Stimulated activated CD8-positive, alpha-beta memory T cell treated with anti-CD3 and anti-CD28 coated beads, Interleukin-2, amount 100 ng/mL, for 48 hours (primary cell): Measurements from ENCODE around the gene IRF5.
"Not testable (repeated sequence)": the region's sequence is repeated elsewhere in the genome, so short reads cannot be mapped to it uniquely, and the experiment has no call there.

Experiments used
- DNase-seq, 2 donors: peaks; one replicate each; pipeline ENCODE4 v3.0.0-alpha.2; 2020; ENCODE audit warnings: low read depth in 2 of 2

IRF5 gene

DNA sequence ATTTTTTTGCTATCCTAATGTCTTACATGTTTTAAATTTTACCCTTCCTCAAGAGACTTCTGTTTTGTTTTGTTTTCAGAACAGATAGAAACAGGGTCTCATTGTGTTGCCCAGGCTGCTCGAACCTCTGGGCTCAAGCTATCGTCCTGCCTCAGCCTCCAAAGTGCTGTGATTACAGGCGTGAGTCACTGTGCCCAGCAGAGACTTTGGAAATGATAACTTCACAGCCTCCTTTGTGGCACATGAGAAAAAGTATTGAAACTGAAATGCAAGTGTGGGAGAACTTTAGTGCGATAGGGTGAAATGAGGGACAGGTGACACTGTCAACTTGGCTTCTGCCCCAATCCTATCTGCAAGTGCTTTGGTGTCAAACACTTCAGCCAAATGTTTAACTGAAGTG, 21.6 kb downstream of the IRF5 start:
- no peak for DNase-seq

DNA sequence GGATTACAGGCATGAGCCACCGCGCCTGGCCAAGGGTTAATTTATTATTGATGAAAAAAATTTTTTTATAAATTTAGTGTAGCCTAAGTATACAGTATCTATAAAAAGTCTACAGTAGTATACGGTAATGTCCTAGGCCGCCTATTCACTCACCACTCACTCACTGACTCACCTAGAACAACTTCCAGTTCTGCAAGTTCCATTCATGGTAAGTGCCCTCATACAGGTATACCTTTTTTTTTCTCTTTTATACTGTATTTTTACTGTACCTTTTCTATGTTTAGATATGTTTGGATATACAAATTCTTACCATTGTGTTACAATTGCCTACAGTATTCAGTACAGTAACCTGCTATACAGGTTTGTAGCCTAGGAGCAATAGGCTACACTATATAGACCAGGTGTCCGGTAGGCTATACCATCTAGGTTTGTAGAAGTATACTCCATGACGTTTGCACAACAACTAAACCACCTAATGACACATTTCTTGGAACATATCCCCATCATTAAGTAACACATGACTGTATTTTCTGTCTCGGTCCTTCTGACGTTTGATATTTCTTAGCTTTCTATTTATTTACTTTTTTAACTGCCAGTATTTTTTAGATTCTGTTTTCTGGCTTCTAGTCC, 23.4 kb downstream of the IRF5 start:
- DNase-seq, result no peak

DNA sequence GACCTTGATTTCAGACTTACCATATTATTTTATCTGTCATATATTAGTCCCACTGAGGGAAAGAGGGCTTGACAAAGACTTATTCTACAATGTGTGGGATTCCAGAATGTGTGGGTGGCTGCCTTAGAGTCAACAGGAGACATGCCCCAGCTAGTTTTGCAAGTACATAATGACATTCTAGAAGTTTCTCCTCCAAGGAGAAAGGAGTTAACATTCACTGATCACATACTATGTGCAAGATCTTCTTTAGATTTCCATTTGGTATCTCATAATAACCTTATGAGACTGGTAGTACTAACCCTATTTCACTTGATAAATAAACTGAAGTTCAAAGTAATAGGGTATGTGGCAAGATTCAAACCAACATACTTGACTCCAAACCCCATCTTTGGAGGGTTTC, 25.2 kb downstream of the IRF5 start:
- DNase-seq, result no peak

DNA sequence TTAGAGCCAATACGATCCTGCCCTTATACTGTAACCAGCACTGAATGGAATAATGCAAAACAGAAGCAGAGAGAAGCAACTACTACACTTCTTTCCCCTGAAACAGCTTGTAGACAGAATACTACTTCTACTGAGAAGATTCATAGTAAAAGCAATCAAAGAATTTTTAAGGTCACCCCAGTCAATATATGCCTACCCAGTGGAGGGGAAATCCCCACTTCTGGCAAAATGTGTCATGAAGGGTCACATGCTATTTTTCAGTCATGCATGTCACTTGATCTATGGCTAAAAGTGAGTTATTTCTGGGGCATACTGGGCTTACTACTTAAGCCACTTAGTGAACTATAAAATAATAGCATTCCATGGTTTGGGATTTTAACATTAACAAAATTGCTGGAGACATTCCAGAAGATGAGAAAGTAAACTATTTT, 25.6 kb downstream of the IRF5 start:
- no peak for DNase-seq

DNA sequence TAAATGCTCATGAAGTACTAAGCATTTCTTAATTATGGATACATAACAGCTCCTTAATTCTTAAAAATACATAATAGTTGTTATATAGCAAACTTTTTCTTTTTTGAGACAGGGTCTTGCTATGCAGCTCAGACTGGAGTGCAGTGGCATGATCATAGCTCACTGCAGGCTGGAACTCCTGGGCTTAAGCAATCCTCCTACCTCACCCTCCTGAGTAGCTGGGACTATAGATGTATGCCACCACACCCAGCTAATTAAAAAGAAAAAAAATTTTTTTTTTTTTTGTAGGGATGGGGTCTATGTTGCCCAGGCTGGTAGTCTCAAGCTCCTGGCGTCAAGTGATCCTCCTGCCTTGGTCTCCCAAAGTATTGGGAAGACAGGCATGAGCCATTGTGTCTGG, 30.9 kb downstream of the IRF5 start:
- no peak for DNase-seq

DNA sequence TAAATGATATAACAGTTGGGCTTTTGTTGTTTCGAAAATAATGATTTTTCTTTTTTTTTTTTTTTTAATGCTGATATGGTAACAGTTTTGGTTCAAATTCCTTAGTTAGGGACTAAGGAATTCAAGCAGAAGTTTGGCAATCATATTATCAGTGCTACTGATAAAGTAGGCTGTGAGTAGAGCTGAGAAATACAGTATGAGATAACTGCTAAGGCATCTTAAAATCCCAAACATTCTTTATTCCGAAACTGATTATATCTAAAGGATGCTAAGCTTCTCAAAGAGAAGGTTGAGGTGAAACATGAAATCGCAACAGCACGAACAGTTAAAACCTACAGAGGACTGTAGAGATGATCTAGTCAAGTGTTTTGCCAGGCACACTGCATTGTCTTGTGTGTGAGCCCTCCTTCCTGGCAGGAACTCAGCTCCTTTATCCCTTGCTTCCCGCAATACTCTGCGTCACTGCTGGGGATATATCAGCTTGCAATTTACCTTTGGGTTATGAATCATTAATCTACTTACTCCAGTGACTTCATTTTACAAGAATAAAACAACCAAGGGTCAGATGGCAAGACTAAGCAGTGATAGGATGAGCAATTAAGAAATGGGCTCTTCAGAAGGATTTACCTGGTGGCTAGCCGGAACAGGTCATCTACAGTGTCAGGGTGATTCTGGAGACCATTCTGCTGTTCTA, 36.7 kb downstream of the IRF5 start:
- no peak for DNase-seq

DNA sequence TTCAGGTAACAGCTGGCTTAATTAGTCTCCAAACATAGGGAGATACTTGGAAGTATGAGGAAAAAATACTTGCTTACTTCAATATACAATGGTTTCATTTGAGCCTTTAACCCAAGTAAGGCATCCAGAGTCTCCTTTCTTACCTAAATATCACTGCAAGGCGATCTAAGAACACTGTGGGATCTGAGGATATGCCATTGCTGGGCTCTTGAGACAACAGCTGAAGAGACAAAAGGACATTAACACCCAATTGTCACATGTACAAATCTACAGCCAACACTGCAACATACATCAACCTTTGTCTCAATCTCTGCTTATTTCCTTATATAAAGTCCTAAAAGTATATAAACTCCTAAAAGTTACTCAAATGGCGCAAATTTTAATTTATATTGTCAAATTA, 44.4 kb downstream of the IRF5 start:
- no peak for DNase-seq

DNA sequence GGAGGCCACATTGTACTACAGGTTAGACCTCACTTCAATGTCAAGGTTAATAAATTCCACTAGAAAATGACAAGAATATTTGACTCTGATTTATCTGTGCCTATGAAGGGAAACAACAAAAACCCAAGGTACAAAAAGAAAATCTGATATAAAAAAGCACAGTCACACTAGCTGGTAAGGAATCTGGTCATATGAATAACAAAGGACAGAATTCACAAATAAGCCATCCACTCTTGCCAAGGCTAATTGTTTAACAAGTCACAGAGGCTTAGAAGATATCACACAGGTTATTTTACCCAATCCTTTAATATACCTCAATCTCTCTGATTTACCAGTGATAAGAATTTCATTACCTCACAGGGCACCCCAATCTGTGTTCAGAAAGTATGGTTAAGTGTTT, 47.9 kb downstream of the IRF5 start:
- DNase-seq, result no peak

DNA sequence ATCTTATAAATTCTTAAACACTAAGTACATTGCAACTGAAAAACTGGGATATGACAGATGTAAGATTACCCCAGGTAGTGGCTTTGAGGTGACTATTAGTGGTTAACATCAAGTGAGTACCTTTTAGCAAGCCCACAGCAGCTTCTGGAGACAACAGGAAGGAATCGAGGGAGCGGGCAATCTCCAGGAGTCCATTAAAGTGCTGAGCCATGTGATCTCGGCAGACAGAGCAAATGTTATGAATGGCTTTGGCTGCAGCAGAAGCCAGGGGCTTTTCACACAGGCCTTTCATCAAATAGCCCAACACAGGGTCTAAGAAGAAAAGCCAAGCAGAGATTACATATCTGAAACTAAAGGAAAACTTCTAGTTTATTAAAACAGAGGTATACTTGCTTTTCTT, 48.9 kb downstream of the IRF5 start:
- no peak for DNase-seq

DNA sequence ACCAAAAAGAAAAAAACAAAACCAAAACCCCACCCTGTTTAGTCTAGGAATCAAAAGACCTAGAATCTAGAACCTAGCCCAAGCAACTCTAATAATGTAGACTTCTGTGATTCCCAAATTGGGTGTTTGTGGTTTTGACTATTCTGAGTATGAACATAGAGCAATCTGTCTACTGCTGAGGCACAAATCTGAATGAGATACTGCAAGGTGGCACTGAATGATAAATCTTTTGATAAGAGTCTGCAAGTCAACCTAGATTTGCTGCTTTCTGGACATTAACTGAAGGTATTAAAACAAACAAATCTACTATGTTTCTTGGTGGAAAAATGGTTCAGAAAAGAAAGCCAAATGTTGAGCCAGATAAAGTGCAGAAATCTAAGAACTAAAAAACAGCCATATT, 50.6 kb downstream of the IRF5 start:
- no peak for DNase-seq

DNA sequence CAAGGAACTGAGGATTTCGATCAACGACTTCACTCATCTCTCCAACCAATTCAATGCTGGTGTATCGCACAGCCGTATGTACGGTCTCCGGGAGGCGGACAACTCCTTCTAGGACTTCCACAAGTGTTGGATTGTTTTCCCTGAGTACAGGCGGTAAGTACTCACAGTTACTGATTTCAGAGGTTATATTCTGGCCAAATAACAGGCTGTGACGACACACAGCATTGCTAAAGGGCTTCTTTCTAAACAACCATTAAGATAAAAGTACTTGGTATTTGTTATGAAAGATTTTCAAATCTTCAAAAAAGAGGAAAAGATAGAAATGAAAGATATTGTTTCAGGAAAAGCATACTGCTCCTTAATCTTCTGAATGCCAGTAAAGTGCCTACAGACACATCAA, 52.2 kb downstream of the IRF5 start:
- DNase-seq, result no peak

DNA sequence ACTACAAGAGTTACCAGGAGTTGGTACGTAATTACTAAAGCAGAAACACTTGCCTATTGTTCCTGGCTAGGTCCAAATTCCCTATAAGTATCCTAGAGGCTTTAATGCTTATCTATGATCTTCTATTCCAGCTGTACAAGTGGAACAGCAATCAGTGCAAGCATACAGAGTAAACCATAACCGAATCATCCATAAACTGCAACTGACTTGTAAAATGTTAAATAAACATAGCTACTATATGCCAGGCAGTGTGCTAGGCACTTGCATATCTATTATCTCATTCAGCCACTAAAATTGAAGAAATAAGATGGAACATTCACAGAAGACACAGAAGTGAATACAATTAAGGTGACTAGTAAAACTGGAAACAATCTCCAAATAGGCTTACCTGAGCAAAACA, 55.7 kb downstream of the IRF5 start:
- DNase-seq, result no peak

DNA sequence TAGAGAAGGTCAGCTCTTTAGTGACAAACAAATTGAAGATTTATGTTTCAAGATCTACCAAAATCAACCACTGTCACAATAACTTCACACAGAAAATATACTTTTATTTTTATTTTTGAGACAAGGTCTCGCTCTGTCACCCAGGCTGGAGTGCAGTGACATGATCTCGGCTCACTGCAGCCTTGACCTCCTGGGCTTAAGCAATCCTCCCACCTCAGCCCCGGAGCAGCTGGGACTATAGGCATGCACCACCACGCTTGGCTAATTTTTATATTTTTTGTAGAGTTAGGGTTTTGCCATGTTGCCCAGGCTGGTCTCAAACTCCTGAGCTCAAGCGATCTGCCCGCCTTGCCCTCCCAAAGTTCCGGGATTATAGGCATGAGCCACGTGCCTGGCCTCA, 56.8 kb downstream of the IRF5 start:
- not testable (repeated sequence) for DNase-seq

DNA sequence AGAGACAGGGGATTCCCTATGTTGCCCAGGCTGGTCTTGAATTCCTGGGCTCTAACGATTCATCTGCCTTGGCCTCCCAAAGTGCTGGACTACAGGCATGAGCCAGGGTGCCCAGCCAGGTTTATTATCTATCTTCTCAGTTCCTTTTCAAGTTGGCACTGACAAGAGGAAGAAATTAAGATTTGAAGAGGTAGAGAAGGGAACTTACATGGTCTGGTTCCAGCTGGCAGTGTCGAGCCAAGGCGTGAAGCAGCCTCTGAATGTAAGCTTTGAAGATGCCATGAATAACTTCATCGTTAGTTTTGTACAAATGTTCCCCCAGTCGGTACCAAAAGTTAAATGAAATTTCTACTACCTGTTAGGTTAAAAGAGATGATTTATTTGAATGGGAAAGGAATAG, 59.5 kb downstream of the IRF5 start:
- no peak for DNase-seq
